HepG2 (cell line): ENCODE results near the gene CRISPLD2. TPM values are rescaled to one million over a fixed set of nuclear protein-coding genes. Genes with fewer than 3 reads are reported as not detected.

Experiments used
- AHR ChIP-seq: IDR thresholded peaks from 2 replicates; pipeline ENCODE4 v1.6.1; 2018; ENCODE audit warnings: missing genetic modification reagents, missing compliant biosample characterization
- ARNT ChIP-seq: fragments of 450-650 bp; IDR thresholded peaks from 2 replicates; pipeline ENCODE4 v1.6.1; 2017
- ASH2L ChIP-seq: fragments of 300-600, 200-600 bp; sonication (generic); IDR thresholded peaks from 2 replicates; pipeline ENCODE4 v1.7.0; 2017; ENCODE audit warnings: low read depth, mild to moderate bottlenecking, moderate library complexity, mixed read lengths, low read length; ENCODE audit not compliant: insufficient read length
- HDAC1 ChIP-seq: sonication (generic); formaldehyde crosslinking; IDR thresholded peaks from 2 replicates; pipeline ENCODE4 v1.5.1; 2020; ENCODE audit warnings: mild to moderate bottlenecking, missing genetic modification reagents
- HMGA1 ChIP-seq: sonication (generic); formaldehyde crosslinking; conservative IDR thresholded peaks from 2 replicates; pipeline ENCODE4 v1.4.0; 2020; ENCODE audit warnings: missing genetic modification reagents
- HOXA5 ChIP-seq: sonication (generic); formaldehyde crosslinking; IDR thresholded peaks from 2 replicates; pipeline ENCODE4 v1.4.0; 2020; ENCODE audit warnings: missing genetic modification reagents
- MXD1 ChIP-seq: sonication (generic); formaldehyde crosslinking; IDR thresholded peaks from 2 replicates; pipeline ENCODE4 v1.4.0; 2020; ENCODE audit warnings: mild to moderate bottlenecking, missing genetic modification reagents
- NFYB ChIP-seq: sonication (generic); formaldehyde crosslinking; IDR thresholded peaks from 2 replicates; pipeline ENCODE4 v1.4.0; 2020; ENCODE audit warnings: missing genetic modification reagents
- PHB2 ChIP-seq: fragments of 450-650 bp; IDR thresholded peaks from 2 replicates; pipeline ENCODE4 v1.6.1; 2018; ENCODE audit not compliant: partially characterized antibody
- STAG1 ChIP-seq: sonication (generic); formaldehyde crosslinking; IDR thresholded peaks from 2 replicates; pipeline ENCODE4 v1.4.0; 2020; ENCODE audit warnings: missing genetic modification reagents
- TSC22D2 ChIP-seq: sonication (generic); formaldehyde crosslinking; IDR thresholded peaks from 2 replicates; pipeline ENCODE4 v1.5.1; 2020; ENCODE audit warnings: missing genetic modification reagents, mild to moderate bottlenecking, borderline replicate concordance
- ZBTB39 ChIP-seq: sonication (generic); formaldehyde crosslinking; IDR thresholded peaks from 2 replicates; pipeline ENCODE4 v1.5.0; 2020; ENCODE audit warnings: missing genetic modification reagents
- ZBTB7A ChIP-seq: sonication (generic); formaldehyde crosslinking; IDR thresholded peaks from 2 replicates; pipeline ENCODE4 v1.8.0; 2022; ENCODE audit warnings: mild to moderate bottlenecking, missing genetic modification reagents
- ZFY ChIP-seq: sonication (generic); formaldehyde crosslinking; IDR thresholded peaks from 2 replicates; pipeline ENCODE4 v1.4.0; 2020; ENCODE audit warnings: missing genetic modification reagents
- ZNF329 ChIP-seq: sonication (generic); formaldehyde crosslinking; IDR thresholded peaks from 2 replicates; pipeline ENCODE4 v1.9.0; 2021; ENCODE audit warnings: low read depth, mild to moderate bottlenecking, missing genetic modification reagents
- ZNF335 ChIP-seq: sonication (generic); formaldehyde crosslinking; IDR thresholded peaks from 2 replicates; pipeline ENCODE4 v1.4.0; 2020; ENCODE audit warnings: missing genetic modification reagents
- ZNF749 ChIP-seq: sonication (generic); formaldehyde crosslinking; IDR thresholded peaks from 2 replicates; pipeline ENCODE4 v1.8.0; 2022; ENCODE audit warnings: mild to moderate bottlenecking, missing genetic modification reagents, moderate library complexity, borderline replicate concordance
- ZNF761 ChIP-seq: sonication (generic); formaldehyde crosslinking; conservative IDR thresholded peaks from 2 replicates; pipeline ENCODE4 v1.4.0; 2020; ENCODE audit warnings: mild to moderate bottlenecking, missing genetic modification reagents
- polyA plus RNA-seq, 8 experiments: library from polyadenylated mRNA; depleted of rRNA in 3 of 8; stranded (reverse) in 7 of 8; unstranded in 1 of 8; fragments of >200 nt; fragmentation: Illumina TruSeq in 4 of 8; extraction: Trizol in 4 of 8; gene quantifications; 2 replicates each; pipeline versions ENCODE4 v1.2.1 to v1.2.3, GENCODE V29; 2011 to 2016; ENCODE audit warnings: low read depth in 4 of 8, missing spikeins in 1 of 8, mixed read lengths in 1 of 8; ENCODE audit not compliant: insufficient read depth in 1 of 8
- total RNA-seq, 5 experiments: library from RNA; depleted of rRNA; stranded (reverse); fragments of >200 nt; fragmentation: Illumina TruSeq; extraction: Trizol; gene quantifications; 2 replicates each; pipeline ENCODE4 v1.2.3, GENCODE V29; 2016; ENCODE audit warnings: low read depth in 1 of 5
- TF ChIP-seq, protein P1 (sequence below): sonication (generic); formaldehyde crosslinking; IDR thresholded peaks from 2 replicates; pipeline ENCODE4 v1.5.0; 2020; ENCODE audit warnings: missing genetic modification reagents
- TF ChIP-seq, protein P2 (sequence below): IDR thresholded peaks from 2 replicates; pipeline ENCODE4 v1.6.1; 2016
- TF ChIP-seq, protein P3 (sequence below): sonication (generic); formaldehyde crosslinking; IDR thresholded peaks from 2 replicates; pipeline ENCODE4 v1.4.0; 2020; ENCODE audit warnings: missing genetic modification reagents

CRISPLD2 gene
- total and polyA plus RNA-seq, 2 of the 13 experiments (the other 11 are each of a cell fraction or from before 2014, with no cell fraction given), result 0.04 to 0.31 TPM

- TF ChIP-seq ZBTB39 (CRISPR knock-in tag) (peak; percentile 55; the same call in 1 of the 2 replicates), ZNF761 (CRISPR knock-in tag) (no peak), HMGA1 (CRISPR knock-in tag) (no peak), HOXA5 (CRISPR knock-in tag) (0 out of 2 replicates have a peak, but pooled peaks have one; percentile 48), ZFY (peak; percentile 86), TSC22D2 (0 out of 2 replicates have a peak, but pooled peaks have one; percentile 32), PHB2 (no peak), ZNF749 (CRISPR knock-in tag) (no peak), ZBTB7A (CRISPR knock-in tag) (no peak; the same call in 1 of the 2 replicates), ARNT (no peak), STAG1 (CRISPR knock-in tag) (peak; percentile 78), AHR (CRISPR knock-in tag) (0 out of 2 replicates have a peak, but pooled peaks have one; percentile 60), ZNF335 (CRISPR knock-in tag) (0 out of 2 replicates have a peak, but pooled peaks have one; percentile 21), ZNF329 (CRISPR knock-in tag) (no peak), NFYB (no peak; the same call in 1 of the 2 replicates), HDAC1 (CRISPR knock-in tag) (peak; percentile 15; the same call in 1 of the 2 replicates), MXD1 (CRISPR knock-in tag) (peak; percentile 56; the same call in 1 of the 2 replicates), ASH2L (no peak)
- TF ChIP-seq, protein P1, sequence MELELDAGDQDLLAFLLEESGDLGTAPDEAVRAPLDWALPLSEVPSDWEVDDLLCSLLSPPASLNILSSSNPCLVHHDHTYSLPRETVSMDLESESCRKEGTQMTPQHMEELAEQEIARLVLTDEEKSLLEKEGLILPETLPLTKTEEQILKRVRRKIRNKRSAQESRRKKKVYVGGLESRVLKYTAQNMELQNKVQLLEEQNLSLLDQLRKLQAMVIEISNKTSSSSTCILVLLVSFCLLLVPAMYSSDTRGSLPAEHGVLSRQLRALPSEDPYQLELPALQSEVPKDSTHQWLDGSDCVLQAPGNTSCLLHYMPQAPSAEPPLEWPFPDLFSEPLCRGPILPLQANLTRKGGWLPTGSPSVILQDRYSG (CRISPR knock-in tag), result 0 out of 2 replicates have a peak, but pooled peaks have one; percentile 46
- TF ChIP-seq, protein P2, sequence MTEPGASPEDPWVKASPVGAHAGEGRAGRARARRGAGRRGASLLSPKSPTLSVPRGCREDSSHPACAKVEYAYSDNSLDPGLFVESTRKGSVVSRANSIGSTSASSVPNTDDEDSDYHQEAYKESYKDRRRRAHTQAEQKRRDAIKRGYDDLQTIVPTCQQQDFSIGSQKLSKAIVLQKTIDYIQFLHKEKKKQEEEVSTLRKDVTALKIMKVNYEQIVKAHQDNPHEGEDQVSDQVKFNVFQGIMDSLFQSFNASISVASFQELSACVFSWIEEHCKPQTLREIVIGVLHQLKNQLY (CRISPR knock-in tag), result no peak
- TF ChIP-seq, protein P3, sequence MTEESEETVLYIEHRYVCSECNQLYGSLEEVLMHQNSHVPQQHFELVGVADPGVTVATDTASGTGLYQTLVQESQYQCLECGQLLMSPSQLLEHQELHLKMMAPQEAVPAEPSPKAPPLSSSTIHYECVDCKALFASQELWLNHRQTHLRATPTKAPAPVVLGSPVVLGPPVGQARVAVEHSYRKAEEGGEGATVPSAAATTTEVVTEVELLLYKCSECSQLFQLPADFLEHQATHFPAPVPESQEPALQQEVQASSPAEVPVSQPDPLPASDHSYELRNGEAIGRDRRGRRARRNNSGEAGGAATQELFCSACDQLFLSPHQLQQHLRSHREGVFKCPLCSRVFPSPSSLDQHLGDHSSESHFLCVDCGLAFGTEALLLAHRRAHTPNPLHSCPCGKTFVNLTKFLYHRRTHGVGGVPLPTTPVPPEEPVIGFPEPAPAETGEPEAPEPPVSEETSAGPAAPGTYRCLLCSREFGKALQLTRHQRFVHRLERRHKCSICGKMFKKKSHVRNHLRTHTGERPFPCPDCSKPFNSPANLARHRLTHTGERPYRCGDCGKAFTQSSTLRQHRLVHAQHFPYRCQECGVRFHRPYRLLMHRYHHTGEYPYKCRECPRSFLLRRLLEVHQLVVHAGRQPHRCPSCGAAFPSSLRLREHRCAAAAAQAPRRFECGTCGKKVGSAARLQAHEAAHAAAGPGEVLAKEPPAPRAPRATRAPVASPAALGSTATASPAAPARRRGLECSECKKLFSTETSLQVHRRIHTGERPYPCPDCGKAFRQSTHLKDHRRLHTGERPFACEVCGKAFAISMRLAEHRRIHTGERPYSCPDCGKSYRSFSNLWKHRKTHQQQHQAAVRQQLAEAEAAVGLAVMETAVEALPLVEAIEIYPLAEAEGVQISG (CRISPR knock-in tag), result peak; percentile 67
Observed at GRCh38 chr16:84952335-84953189, 132.8 kb downstream of the CRISPLD2 start (continued).
